NCI-H2029 (cell line): Measurements from ENCODE around the gene PARM1.
A peak's percentile ranks its signal among the peaks of the same experiment; 100 is the strongest.

Experiments
- DNase-seq: peaks from one replicate; lab custom pipeline; 2025; lab: John Stamatoyannopoulos, UW

PARM1 gene, protein sequence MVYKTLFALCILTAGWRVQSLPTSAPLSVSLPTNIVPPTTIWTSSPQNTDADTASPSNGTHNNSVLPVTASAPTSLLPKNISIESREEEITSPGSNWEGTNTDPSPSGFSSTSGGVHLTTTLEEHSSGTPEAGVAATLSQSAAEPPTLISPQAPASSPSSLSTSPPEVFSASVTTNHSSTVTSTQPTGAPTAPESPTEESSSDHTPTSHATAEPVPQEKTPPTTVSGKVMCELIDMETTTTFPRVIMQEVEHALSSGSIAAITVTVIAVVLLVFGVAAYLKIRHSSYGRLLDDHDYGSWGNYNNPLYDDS

DNA sequence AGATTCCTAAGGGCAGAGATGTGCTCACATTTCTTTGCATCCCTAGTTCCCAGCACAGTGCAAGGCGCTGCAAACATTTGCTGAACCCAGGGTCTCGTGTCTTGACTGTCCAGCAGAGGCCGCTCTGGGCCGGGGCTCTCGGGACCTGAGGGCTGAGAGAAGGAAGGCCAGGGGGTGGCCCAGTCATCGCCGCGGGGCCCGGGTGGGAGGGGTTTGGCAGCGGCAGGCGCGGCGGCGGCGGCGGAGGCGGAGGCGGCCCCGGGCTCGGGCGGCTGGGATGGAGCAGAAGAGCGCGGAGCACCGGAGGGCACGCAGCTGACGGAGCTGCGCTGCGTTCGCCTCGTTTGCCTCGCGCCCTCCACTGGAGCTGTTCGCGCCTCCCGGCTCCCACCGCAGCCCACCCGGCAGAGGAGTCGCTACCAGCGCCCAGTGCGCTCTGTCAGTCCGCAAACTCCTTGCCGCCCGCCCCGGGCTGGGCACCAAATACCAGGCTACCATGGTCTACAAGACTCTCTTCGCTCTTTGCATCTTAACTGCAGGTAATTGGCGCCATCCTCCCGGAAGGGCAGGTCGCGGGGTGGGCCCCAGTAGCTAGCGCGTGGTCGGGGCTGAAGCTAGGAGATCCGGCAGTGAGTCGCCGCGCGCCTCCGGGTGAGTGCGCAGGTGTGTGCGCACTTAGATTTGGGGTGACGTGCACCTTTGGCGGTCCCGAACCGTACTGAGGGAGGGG is at the start of gene PARM1:
TSS of gene PARM1 (plus strand) at position 285 of the 730 bp plus-strand sequence. CDS start at position 497, 212 bp downstream.
- peak; percentile 88 for DNase-seq

DNA sequence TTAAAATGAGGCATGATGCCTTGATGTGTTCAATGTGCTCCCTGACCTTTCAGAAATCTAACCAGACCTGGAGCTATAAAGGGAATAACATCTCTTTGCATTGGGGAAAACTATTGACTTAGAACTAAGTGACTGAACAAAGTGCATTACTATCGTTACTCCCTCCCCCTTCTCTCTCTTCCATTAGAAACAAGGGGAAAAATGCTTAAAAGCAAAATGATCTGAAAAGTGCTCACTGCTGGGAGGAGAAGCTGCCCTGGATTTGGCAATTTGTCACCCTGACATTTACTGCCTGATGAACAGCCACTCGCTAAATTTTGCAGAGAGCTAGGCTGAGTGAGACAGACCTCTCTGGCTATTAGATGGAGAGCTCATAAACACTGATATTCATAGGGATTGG is 48.6 kb upstream of the PARM1 start:
- no peak for DNase-seq

DNA sequence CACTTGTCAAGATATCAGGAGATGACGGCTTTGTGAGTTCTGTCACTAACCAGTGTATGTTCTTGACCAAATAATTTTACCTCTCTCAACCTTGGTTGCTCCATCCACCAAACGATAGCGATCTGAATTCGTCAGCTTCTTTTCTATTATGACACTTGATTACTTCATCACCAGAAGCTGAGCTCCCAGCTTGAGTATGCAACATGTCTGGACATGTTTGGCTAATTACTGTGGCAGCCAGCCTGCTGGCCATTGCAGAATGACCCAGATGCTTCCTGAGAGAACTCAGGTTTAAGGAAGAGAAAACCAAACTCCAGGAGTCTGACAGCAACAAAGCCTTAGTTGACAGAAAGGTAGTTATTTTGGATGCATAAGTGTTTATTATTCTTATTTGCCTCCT is 46.4 kb upstream of the PARM1 start:
- DNase-seq: no peak

DNA sequence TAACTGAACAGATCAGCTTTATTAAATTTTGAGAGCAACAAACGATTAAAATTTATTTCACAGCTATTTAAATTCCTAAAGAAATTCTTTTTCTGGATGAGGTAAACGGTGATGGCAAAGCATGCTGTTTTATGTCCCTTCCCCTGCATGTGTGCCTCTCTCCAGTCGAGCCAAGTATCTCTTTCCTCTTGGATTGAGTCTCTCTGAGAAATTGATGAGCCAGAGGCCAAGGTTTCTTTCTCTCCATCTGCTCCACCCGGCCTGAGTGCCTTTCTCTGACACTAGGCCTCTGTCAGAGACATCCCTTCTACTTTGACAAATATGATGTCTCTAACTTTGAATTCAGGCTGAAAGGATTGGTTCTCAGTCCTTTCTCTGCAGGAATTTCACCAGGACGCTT is 42.6 kb upstream of the PARM1 start:
- no peak for DNase-seq

DNA sequence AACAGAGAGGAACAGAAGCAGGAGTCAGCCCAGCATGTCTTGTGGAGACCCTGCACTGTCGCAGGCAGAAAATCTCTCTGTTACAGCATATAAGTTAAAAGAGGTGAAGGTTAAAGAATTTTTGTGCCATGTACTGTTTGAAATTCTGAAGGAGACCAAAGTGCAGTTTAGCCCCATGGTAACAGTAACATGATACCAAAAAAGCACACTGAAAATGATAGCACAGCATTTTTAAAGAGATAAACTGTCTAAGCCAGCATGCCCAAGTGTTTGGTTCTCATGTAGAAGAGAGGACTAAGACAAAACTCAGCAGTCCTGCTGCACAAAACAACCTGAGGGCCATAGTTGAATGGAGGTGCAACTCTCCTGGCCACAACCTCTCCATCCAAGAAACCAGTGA is 41.9 kb upstream of the PARM1 start:
- DNase-seq: no peak

DNA sequence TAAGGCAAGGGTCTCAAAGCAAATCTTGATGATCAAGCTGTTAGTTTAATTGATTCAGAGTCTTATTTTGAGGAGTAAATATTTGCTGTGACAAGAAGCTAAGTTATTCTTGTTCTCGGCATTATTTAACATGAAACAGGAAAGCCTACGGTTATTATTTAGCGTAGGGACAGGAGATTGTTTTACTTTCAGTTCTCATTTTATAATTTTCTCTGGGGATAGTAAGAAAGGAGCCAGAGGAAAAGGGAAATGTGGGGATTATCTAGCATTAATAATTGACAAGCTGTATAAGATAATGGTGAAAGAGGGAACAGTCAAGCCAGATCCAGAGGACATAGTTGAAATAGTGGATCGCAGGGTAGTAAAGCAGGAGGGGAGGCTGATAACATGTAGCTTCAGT is 39.7 kb upstream of the PARM1 start:
- DNase-seq: no peak

DNA sequence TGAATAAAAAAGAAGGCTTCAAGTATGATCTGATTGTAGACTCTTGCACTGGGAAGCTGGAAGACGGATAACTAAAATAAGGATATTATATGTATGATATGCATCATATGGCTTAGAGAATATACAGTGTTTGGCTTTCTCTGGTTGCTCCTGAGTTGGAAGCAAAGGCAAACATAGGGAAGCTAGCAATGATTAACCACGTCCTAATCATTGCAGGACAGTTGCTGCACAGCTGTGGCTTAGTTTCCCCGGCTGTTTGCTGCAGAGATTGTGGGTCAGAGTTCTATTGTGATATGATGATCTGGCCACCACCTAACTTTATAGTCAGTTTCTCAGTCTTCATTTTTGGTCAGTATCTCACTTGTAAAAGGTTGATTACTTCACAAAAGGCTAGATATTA is 36.3 kb upstream of the PARM1 start:
- no peak for DNase-seq

DNA sequence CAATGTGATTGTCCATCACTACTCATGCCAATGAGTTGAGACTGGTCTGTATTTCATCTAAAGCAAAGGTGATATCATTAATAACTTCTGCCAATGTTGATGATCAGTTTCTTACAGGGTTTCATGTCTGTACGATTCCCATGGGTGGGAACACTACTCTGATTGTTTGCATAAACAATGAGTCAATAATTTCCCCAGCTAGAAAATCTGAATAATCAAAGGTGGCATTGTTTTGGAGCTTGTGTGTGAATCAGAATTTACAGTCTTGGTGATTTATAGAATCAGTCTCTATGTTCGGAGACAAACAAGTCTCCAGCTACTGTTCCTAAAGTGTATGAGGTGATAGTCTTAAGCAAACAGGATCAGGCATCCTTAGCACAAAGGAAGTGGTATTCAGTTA is 35.5 kb upstream of the PARM1 start:
- no peak for DNase-seq

DNA sequence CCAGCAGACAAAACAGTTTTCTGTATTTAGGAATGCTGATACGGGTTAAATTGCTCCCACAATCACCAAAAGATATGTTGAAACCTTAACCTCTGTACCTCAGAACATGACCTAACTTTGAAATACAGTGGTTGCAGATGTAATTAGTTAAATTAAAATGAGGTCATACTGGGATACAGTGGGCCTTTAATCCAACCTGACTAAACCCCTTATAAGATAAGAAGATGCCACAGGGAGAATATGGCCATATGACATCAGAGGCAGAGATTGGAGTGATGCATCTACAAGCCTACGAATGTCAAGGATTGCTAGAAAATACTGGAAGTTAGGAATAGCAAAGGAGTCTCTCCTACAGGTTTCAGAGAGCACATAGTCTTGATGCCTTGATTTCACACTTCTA is 32.1 kb upstream of the PARM1 start:
- no peak for DNase-seq

DNA sequence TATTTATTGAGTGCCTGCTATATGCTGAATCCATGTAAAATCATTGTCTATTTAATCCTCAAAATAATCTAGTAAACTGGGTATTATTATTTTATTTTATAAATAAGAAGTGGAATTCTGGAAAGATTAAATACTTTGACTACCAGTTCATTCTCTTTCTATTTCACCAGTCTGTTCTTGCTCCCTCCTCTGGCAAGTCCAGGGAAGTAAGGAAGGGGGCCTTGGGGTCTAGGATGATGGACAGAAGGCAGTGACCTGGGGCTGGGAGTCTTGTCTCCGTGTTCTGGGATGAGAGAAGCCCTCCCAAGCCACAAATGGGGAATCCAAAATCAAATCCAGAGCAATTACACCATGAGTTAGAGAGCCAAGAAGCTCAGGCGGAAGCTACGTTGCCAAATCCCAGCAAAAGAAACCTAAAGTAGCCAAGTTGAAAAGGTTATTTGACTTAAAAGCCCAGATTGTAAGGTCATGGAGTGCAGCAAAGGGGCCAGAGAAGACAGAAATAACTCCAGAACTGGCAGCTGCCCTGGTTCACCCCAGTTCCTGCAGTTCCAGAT is 28.3 kb upstream of the PARM1 start:
- DNase-seq: no peak

DNA sequence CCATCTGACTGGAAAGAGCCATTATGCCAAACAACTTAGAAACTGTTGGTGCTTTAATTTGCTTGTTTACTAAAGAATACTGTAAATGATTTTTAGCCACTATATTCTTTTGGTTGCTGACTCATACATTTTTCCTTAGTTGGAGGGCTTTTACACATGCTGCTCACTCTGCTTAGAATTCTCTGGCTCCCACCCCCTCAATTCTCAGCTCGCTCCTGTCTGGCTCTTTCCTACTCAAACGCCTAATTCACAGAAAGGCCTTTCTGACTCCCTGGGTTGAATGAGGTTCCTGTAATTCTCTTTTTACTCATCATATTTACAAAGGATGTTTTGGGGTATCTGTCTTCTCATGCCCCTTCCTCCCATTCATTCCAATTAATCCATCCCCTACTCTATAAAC is 26.1 kb upstream of the PARM1 start:
- no peak for DNase-seq

DNA sequence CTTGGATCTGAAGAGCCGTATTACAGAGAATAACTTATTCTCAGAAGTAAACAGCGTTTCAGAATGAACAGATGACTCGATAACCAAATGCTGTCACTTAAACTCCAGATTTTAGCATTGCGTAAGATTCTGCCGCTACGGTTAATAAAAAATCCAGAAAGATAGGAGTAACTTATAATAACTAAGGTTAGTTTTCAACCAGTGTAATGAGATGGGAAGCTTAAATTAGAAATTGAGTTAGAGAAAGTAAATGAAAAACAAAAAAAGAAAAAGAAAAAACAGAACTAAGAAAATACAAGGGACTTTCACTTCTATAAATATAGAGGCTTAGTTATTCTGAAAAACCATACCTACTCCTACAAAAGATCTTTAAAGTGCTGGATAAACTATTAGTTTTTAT is 13.1 kb upstream of the PARM1 start:
- no peak for DNase-seq

DNA sequence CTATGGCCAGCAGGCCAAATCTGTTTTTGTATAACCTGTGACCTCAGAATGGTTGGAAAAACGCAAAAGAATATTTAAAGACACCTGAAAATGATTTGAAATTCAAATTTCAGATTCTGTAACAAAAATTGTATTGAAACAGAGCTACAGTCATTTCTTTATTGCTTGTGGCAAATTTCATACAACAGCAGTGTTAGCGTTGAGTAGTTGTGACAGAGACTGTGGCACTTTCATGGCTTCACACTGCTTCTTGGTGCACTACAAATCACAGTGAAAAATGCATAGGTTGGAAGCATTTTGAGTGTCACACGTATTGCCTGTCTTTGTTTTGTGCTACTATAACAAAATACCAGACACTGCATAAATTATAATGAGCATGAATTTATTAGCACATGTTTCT is 12.2 kb upstream of the PARM1 start:
- DNase-seq: no peak

DNA sequence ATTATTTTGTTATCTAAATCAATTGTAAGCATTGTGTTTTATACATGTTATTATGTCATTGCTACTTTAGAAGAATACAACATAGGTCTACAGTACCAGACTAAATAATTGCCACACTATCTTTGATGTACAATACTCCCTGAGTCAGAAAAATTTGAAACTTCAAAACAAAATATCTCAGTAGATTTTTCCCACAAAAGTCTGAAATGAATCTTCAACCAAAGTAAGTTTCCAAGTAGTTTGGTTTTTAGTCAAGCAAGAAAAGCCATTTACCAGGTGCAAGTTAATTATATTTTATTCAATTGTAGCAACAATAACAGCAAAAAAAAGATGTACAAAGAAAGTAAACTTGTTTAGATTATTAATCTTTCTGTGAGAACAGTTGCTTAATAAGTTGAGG is 11.4 kb upstream of the PARM1 start:
- no peak for DNase-seq

DNA sequence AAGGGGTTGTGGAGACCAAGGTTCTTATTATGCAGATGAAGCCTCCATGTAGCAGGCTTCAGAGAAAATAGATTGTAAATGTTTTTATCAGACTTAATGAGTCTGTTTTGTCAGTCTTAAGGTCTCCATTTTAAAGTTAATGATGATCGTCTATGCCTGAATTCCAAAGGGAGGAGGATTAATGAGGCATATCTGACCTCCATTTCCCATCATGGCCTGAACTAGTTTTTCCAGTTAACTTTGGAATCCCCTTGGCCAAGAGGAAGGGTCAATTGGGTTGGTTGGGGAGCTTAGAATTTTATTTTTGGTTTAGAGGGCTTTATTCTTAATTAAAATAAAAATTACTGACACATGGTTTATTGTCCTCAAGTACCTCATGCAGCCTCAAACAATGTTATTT is 6.9 kb upstream of the PARM1 start:
- DNase-seq: no peak

DNA sequence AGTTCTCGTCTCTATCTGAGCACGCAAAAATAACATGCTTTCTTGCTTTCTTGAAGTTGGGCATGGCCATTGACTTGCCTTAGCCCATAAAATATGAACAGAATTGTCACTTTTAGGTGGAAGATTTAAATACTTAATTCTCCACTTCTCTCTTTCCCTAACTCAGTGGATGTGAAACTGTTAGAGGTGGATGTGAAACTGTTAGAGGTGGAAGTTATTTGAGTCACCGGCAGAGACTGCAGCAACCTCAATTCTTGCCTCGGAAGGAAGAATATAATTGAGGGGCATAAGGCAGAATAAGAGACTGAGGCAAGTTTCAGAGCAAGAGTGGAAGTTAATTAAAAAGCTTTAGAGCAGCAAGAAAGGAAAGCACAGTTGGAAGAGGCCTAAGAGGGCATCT is 2.8 kb upstream of the PARM1 start:
- no peak for DNase-seq

DNA sequence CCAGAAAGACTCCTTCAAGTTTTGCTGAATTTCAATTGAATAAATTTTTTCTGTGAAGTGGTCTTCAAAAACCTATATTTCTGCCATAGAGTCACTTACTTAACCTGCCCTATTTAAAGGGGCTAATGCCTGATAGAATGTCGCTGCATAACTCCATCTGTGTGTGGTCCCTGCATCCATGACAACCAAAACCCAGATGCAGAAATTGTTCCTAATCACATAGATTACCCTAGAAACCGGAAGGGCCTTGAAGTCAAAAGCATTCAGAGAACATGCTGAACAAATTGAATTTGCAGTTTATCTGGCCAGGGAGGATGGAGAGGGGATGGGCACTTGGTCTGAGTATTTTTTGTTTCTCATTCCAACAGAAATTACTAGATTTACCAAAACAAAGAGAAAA is 1.5 kb upstream of the PARM1 start:
- DNase-seq: no peak

DNA sequence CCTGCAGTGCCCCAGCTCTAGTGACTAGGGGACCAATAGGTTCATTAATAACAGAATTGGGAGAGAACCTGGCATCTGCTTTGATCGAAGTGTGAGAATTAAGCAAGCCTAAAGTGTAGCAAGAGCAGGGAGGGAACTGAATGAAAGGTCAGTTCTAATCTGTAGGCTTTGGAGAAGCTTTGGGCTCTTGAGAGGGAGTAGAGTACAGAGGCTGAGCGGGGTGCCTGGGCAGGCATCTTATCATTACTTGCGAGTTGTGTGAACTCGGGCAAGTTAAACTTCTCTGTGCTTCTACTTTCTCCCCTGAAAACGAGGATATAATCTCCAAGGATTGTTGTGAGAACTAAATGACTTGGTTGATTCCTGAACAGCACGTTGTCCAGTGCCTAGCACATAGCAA is 906 bp upstream of the PARM1 start:
- no peak for DNase-seq

DNA sequence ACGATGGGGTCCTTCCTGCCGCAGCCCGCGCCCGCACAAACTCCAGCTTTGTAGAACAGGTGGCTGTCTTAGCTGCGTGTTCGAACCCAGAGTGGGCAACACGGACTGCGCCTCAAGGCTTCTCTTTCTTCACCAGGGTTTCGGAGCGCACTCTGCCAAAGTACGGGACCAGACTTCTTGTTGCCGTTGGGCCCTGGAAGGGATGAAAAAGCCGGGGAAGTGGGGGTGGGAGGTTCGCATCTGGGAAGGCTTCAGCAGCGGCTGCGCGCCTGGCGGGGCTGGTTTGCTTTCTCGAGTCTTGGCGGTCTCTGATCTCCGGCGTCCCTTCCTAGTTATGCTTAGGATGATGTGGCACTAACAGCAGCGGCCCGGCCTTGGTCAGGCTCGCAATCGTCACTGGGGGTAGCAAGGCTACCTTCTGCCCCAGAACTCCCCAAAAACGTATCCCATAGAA is 673 bp downstream of the PARM1 start:
- DNase-seq: no peak

DNA sequence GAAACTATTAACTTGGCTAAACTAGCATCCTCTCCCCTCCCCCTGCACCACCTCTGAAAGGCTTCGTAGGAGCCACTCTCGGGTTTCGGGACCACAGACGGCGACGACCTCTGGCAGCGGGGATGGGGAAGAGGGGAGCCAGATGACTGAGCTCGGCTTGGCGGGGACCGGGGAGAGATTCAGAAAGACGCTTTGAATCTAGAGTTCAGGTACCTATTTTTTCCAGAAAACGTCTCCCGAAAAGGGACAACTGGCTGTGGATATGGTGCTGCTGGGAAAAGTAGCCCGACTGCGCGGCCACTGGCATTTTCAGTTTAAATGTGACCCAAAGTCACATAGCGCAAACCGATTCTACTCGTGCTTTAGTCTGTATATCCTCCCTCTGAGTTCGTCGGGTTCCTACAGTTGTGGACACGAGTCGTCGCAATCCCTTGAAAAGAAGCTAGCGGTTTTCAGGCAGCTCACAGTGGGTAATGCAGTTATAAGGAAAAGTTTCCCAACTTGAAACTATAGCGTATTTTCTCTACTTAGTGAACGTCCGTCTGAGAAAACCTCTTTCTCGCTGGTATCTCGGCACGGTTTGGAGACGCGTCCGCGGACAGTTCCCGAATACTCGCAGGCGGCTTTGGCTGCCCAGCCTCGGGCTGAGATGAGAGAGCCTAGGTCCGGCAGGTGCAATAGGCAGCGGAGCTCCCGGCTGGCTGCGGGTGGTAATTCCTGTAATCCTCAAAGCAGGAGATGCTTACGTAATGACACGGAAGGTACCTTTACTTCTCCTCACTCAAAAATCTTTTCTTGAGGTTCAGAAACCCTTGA is 1.3 kb downstream of the PARM1 start:
- peak; percentile 43 for DNase-seq

DNA sequence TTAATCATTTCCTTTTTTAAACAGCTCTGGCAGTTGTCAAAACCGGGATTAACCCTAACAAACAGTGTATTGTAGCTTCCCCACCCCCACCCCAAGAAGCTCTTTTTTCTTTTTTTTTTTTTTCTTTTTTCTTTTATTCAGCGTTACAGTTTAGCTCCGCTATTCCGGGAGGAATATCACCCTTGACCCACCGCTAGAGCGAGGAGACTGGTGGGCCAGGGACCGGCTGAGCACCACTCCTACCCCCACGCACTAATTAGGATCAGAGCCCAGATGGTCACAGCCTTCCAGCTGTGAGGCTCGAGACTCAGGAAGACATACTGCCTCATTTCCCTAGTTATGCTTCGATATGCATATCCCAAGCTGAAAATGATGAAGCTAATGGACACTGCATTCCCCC is 2.0 kb downstream of the PARM1 start:
- DNase-seq: no peak

DNA sequence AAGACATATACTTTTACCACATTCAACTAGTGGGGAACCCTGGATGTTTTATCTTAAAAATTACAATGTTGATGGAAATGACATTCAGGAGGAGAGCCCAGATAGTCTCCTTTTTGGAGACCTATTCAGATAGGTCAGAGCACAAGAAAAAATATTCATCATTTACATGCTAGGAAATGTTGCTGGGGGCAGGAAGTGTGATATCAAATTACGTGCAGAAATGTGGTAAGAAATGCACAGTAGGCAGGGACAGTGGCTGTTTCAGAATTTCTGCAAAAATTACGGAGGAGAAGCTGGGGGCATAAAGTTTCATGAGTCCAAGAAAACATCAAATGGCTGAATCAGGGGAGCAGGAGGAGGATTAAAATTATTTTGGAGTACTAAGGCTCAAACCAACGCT is 8.2 kb downstream of the PARM1 start:
- no peak for DNase-seq
